Right forelimb (tissue), 1 donor: ENCODE data around the gene ARL3.
"Not testable (repeated sequence)": the region's sequence is repeated elsewhere in the genome, so short reads cannot be mapped to it uniquely, and the experiment has no call there.

ENCODE experiments used
- DNase-seq: peaks from one replicate; pipeline ENCODE4 v3.0.0-alpha.2; 2018

ARL3 gene

GRCh38 chr10:102713814-102714620 is at the start of gene ARL3:
ARL3 (minus strand) TSS chr10:102714397; CDS start chr10:102714275, 122 bp downstream.
- DNase-seq: peak; percentile 98

- DNase-seq: no peak
Observed at GRCh38 chr10:102763037-102763607, 48.9 kb upstream of the ARL3 start.

GRCh38 chr10:102762401-102763015 is 48.3 kb upstream of the ARL3 start:
- DNase-seq: no peak

- DNase-seq: no peak
Observed at GRCh38 chr10:102761981-102762380, 47.8 kb upstream of the ARL3 start.

GRCh38 chr10:102759497-102760210 is 45.5 kb upstream of the ARL3 start:
- no peak for DNase-seq

GRCh38 chr10:102758933-102759262 is 44.7 kb upstream of the ARL3 start:
- DNase-seq: not testable (repeated sequence)

- no peak for DNase-seq
Observed at GRCh38 chr10:102758240-102758932, 44.2 kb upstream of the ARL3 start.

GRCh38 chr10:102757323-102757722 is 43.1 kb upstream of the ARL3 start:
- no peak for DNase-seq

- DNase-seq: no peak
Observed at GRCh38 chr10:102753718-102754117, 39.5 kb upstream of the ARL3 start.

- no peak for DNase-seq
Observed at GRCh38 chr10:102752934-102753664, 38.9 kb upstream of the ARL3 start.

- DNase-seq: no peak
Observed at GRCh38 chr10:102752266-102752930, 38.2 kb upstream of the ARL3 start.

- DNase-seq: no peak
Observed at GRCh38 chr10:102745157-102745556, 31.0 kb upstream of the ARL3 start.

- DNase-seq: no peak
Observed at GRCh38 chr10:102744374-102745051, 30.3 kb upstream of the ARL3 start.

- peak; percentile 98 for DNase-seq
Observed at GRCh38 chr10:102743588-102744373, 29.6 kb upstream of the ARL3 start, which contains the start of gene WBP1L. WBP1L (plus strand) TSS chr10:102743948; CDS start chr10:102744054, 106 bp downstream.

- no peak for DNase-seq
Observed at GRCh38 chr10:102743078-102743587, 28.9 kb upstream of the ARL3 start.

GRCh38 chr10:102742313-102742712 is 28.1 kb upstream of the ARL3 start:
- not testable (repeated sequence) for DNase-seq

GRCh38 chr10:102741726-102742237 is 27.6 kb upstream of the ARL3 start:
- DNase-seq: no peak

GRCh38 chr10:102740229-102740628 is 26.0 kb upstream of the ARL3 start:
- no peak for DNase-seq

GRCh38 chr10:102738692-102739121 is 24.5 kb upstream of the ARL3 start:
- no peak for DNase-seq
